Activated CD4-positive, alpha-beta T cell treated with anti-CD3 and anti-CD28 coated beads for 24 hours (primary cell): ENCODE results near the gene HINFP.
A peak's percentile ranks its signal among the peaks of the same experiment; 100 is the strongest.

Experiments used
- DNase-seq, 2 donors: peaks; one replicate each; pipeline ENCODE4 v3.0.0-alpha.2; 2020; ENCODE audit warnings: low read depth in 2 of 2

Gene HINFP

GRCh38 chr11:119121008-119121810 is at the start of gene HINFP:
HINFP (plus strand) TSS chr11:119121580; CDS start chr11:119126945, 5,365 bp downstream.
- peak; percentile 100 for DNase-seq

- DNase-seq, result no peak
Observed at GRCh38 chr11:119077839-119078238, 43.5 kb upstream of the HINFP start.

GRCh38 chr11:119078675-119079420 is 42.5 kb upstream of the HINFP start:
- DNase-seq, result no peak

DNA sequence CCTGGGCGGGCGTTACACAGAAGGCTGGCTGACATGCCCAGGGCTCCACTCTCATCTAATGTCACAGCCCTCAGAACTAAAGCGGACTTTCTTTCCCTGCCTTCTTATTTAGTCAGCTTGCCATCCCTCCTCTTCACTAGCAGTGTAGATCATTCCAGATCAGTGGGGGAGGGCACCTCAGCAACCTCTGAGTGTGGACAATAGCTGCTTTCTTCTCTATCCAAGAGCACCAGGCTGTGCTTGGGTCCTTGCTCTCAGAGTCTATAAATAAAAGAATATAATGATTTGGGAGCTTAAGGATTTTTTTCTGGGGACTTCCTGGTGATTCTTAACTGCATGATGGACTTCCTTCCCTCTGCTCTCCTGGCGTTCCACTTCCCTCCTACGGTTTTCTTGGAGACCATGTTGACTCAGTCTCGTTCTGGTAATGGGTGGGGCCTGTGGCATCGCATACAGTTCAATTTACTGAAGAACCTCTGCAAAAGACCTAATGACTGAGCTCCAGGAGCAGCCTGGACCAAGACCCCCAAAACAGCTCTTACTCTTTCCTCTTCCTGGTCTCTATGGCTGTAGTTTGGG is 39.6 kb upstream of the HINFP start:
- no peak for DNase-seq

- peak; percentile 83 to 86 for DNase-seq
Observed at GRCh38 chr11:119084663-119085436, 36.5 kb upstream of the HINFP start, which contains the start of gene HMBS. HMBS (plus strand) TSS chr11:119084881; CDS start chr11:119085034, 153 bp downstream.

GRCh38 chr11:119085437-119085847 is 35.9 kb upstream of the HINFP start:
- no peak for DNase-seq

DNA sequence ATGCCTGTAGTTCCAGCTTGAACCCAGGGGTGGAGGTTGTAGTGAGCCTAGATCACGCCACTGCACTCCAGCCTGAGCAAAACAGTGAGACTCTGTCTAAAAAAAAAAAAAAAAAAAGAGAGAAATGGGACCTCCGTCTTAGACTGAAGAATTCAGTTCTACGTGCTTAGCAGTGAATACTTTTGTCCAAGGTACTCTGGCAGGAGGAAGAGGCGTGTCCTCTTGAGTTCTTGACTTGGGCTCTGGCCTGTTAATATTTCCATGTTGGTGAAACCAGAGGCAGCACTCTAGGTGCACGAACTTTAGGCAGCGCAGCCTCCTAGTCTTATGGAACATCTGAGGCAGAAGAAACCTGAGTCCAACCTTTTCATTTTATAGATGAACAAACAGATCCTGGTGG is 34.3 kb upstream of the HINFP start:
- DNase-seq, result no peak

- no peak for DNase-seq
Observed at GRCh38 chr11:119087747-119088241, 33.6 kb upstream of the HINFP start.

- DNase-seq, result no peak
Observed at GRCh38 chr11:119088406-119088805, 33.0 kb upstream of the HINFP start.

- no peak for DNase-seq
Observed at GRCh38 chr11:119089319-119089718, 32.1 kb upstream of the HINFP start.

DNA sequence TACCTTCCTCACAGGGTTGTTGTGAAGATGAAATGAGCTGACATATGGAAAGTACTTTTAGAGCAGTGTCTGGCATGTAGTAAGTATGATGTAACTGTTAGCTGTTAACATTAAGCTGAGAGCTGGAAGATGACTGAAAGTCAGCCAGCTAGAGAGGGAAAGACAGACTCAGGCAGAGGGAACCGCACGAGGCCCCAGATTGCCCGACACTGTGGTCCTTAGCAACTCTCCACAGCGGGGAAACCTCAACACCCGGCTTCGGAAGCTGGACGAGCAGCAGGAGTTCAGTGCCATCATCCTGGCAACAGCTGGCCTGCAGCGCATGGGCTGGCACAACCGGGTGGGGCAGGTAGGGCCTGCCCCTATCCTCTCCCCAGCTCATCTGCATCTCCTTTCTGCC is 30.2 kb upstream of the HINFP start:
- DNase-seq, result no peak

- DNase-seq, result no peak
Observed at GRCh38 chr11:119091966-119092879, 29.2 kb upstream of the HINFP start.

- DNase-seq, result no peak
Observed at GRCh38 chr11:119092880-119093842, 28.2 kb upstream of the HINFP start.

DNA sequence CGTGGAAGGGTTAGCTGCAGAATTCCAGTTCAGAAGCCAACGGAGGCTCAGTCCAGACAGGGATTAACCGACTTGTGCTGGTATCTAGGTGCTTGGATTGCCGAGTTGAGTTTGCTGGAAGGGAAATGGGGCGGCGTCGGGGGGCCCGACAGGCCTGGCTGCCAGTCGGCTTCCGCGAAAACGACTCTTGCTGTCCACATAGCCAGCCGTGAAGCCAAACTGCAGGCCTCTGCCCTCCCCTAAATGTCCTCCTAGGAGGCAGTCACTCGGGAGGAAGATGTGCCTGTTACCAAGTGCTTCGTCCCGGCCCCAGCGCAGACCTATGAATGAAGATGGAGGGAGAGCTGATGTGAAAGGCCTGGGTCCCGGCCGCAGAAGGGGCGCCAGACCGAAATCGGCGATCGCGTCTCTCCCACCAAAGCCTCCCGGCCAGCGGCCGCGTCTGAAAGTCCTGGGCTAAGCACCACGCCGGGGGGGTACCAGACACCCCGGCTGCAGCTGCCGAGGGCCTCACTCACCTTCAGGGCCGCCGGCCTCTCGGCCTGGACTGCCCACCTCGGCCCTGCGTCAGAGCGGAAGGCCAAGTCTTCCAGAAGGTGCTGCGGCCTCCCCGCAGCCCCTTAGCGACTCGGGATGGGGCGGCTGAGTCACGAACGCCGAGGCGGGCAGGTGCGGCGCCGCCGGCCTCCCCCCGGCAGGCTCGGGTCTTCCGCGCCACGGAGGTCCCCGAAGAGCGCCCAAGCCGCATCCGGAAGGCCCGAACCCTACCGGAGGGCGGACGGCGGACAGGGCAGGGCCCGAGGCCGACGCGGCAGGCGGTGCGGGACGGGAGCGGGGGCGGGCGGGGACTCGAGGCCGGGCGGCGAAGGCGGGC is 27.2 kb upstream of the HINFP start:
- no peak for DNase-seq

DNA sequence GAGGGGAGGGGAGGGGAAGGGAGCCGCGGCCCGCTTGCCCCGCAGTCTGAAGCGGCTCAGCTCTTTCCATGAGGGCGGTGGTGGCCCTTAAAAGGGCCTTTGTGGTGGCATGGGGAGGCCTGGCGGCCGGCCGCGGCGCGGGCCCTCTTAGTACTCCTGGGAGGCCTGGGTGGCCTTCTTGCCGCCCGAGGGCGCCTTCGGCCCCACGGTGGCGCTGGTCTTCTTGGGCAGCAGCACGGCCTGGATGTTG is 26.6 kb upstream of the HINFP start:
- DNase-seq, result no peak

DNA sequence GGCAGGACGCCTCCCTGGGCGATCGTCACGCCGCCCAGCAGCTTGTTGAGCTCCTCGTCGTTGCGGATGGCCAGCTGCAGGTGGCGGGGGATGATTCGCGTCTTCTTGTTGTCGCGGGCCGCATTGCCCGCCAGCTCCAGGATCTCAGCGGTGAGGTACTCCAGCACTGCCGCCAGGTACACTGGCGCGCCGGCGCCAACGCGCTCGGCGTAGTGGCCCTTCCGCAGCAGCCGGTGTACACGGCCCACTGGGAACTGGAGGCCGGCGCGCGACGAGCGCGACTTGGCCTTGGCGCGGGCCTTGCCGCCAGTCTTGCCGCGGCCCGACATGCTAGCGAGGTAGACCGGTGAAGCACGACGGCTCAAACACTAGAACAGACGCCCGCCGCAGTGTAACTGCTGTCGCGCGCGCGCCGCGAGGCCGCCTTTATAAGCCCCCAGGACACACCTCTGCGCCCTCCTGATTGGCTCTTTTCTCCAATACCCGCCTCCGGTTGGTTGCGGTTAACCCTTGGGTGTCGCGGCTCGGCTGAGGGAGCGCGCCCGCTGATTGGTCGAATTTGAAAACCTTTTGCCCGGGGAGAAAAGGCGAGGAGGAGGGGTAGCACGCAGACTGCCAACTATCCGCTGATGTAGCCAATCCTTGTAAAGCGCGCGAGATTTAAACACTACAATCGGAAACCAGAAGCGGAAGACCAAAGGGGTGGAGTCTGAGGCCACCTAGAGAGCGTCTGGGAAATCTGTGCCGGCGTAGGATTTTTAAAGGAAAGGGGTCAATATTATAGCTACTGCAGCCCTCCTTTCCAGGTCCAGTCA is 26.1 kb upstream of the HINFP start:
- DNase-seq, result peak; percentile 97 to 98

- DNase-seq, result no peak
Observed at GRCh38 chr11:119099711-119100110, 21.7 kb upstream of the HINFP start.
